HG02943 (cell line): ENCODE results near the gene SPOCK1.
"Not testable (repeated sequence)": the region's sequence is repeated elsewhere in the genome, so short reads cannot be mapped to it uniquely, and the experiment has no call there.

Experiments used
- ATAC-seq: cut with Tn5 transposase; IDR thresholded peaks from one replicate; pipeline ENCODE4 v1.9.1; 2021; ENCODE audit warnings: mild to moderate bottlenecking, low read depth, moderate library complexity; ENCODE audit not compliant: unreplicated experiment

The SPOCK1 gene

DNA sequence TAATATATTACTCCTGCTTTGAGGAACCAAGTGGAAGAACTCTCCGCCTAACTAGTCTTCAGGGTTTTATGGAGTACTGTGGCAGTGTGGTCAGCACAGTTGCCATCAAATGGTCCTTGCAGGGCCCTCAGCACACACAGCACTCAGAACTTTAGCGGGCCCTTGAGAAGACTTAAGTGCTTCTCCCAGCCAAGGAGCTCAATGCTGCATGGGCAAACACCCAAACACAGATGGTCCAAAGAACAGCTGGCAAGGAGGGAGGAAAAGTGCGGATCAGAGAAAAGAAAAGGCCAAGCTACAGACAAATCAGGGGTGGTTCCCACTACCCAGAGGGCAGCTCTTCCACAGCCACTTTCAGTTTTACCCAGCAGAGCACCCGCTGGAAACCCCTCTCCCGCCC is 98.6 kb downstream of the SPOCK1 start:
- no peak for ATAC-seq

DNA sequence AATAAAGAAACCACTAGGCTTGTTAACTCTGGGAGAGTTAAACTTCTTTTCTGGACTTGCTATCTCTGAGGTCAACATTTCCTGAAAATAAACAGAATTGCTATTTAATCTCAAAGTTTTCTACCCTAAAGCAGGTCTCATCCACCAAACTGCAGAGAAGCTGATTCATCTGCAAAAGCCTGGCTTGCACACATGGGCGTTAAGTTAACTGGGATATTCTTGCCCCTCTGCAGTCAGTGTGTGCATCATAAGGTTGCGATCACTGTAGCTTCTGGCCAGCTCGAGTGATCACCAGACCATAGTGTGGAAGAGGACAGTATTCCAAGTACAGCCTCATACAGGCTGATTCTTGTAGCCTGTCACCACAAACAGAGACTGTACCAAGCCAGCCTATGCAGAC is 99.2 kb downstream of the SPOCK1 start:
- no peak for ATAC-seq

DNA sequence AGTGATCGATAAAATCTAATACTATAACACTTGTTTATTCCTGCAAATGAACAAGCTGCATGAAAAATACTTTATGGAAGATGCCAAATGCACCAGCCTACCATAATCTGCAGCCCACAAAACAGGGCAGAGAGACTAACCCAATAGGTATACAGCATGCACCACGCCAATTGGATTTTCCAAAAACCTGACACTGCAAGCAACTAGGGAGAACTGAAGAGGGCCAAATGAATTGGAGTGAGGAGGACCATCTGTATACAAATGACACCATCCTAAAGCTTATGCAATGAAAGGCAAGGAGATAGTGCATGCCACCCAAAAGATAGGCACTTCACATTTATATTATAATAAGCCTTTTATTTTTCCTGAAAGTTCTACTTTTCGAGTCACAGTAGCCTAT is 100.4 kb downstream of the SPOCK1 start:
- ATAC-seq = no peak

DNA sequence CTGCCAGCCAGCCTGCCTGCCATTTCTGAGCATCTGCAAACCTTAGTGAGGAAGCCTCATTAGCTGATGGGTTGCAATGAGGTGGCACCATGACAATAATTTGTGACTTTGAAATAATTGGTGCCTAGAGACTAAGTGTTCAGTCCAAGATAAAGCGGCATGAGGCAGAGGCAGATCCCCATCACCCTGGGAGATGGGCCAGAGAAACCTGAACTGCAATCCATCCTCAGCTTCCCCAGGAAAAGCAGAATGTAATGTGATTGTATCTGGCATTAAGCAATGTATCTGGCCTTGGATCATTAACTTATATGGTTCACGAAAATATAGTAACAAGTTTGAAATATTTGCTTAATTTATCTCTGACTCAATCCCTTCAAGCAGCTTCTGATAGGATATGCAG is 101.0 kb downstream of the SPOCK1 start:
- no peak for ATAC-seq

DNA sequence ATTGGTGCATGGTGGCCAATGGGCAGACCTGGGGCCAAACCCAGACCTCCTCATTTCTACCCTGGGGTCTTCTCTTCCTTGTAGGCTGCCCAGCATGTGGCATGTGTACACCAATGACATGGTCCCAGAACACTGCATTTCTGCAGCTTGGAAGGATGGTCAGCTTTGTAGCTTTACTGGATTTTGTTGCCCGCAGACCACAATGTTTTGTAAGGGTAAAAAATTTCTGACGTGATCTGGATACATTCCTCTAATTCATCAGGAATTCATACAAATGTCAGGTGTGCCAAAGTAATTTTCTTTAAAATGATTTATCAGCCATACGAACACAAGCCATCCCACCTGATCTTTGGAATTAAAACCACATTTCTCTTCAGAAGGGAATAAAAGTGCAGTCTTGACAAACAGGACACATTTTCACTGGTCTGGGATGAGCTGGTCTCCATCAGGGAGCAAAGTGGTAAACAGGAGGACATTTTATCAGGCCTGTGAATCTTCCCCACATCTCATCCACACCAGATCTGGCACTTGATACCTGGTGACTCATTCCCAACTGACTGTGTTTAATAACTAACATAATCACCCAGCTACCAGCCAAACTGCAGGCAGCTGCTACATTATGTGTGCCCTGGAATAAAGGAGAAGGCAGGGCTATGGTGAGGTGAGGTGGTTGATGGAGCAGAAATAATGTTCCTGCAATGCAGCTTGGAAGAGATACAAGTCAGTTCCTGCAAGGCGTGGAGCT is 103.9 kb downstream of the SPOCK1 start:
- no peak for ATAC-seq

DNA sequence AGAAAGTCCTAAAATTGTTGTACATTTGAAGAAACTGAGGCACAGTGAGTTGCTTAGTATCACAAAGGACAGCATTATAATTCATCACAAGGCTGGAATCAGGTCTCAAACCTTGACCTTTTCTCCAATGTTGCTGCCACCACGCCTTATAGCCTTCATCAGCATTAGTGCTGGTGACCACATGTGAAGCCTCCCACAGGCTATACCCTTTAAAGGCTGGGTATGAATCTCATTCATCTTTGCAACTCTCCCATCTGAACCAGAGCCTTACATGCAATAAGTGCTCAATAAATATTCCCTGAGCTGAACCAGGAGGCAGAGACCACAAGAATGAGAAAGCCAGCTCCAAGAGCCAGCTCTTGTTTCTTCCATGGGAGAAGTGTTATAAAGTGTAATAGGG is 104.7 kb downstream of the SPOCK1 start:
- no peak for ATAC-seq

DNA sequence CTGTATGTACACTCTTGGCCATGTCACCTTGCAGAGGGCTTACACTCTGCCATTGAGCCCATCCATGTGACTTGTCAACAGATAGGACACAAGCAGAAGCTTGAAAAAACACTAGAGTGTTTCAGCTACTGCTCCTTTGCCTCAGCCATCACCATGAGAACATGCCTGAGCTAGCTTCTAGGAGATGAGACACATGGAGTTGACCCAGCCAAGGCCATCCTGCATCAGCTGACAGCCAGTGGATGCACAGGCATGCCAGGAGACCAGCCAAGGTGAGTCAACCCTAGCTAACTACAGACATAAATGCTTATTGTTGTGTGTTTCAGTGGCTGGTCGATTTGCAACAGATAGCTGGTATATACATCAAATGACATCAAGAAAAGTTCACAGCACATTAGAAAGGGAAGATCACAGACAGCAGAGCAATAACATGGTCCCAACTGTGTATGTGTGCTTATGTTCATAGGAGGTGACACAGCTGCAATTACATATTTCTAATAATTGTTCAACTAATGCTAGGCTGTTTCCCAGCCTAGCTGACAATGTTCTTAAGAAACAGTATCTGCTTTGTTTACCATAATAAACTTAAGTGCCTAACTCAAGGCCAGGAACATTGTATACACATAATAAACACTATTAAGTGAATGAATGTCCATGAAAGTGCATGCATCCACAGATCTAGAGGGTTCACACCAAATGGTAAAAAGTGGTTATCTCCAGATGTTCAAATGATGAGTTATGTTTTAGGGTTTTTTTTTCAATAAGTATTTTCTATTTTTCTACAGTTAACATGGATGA is 105.7 kb downstream of the SPOCK1 start:
- no peak for ATAC-seq

DNA sequence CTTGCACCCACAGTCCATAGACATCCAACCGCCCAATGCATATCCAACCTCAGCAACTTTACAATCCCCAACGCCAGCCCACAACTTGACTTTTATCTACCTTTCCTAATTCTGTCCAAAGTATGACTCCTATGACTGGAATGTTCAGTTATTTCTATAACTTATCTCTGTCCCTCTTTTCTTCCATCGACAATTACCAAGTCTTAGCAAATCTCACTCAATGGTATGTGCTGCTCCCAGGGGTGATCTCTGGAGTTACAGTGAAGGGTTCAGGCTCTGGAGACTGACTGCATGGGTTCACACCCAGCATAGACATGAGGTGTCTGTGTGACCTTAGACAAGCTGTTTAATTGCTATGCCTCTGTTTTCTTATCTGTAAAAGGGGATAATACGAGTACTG is 106.9 kb downstream of the SPOCK1 start:
- no peak for ATAC-seq

DNA sequence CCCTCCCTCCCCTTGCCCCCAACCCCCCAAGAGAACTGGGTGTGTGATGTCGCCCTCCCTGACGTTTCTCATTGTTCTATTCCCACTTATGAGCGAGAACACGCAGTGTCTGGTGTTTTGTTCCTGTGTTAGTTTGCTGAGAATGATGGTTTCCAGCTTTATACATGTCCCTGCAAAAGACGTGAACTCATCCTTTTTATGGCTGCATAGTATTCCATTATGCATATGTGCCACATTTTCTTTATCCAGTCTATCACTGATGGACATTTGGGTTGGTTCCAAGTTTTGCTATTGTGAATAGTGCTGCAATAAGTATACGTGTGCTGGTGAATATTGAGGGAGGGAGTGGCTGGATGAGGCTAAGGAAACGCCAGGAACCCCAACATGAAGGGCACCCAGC is 108.1 kb downstream of the SPOCK1 start:
- not testable (repeated sequence) for ATAC-seq

DNA sequence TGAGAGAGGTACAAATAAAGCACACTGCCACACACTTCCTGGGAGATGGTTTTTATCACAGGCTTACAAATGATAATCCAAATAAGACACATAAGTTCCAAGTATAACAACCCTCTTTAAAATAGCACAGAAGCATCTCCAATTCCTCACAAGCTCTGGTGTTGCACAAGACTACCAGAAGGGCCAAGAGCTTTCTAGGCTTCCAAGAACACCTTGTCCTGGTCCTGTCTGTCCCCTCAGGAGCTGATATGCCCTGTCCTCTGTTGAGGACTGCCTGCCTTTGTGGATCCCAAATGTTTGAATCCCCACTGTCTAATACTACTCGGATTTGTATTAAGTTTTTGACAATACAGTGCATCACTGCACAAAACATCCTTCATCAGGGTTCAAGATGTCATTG is 110.1 kb downstream of the SPOCK1 start:
- ATAC-seq = no peak

DNA sequence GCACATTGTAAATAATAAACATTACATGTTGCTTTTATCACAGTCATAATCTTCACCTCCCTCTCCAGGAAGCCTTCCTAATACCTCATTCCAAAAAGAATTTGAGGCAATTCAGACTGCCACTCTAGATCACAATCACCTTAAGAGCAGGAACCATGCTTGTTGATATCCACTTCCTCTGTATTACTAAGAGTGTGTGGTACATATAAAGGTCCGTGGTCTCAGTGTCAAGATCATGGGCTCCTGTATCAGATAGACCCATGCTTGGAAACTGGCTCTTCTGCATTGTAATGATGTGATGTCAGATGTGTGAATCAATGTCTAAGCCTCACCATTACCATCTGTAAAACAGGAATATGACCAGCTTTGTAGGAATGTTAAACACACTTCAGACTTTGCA is 114.1 kb downstream of the SPOCK1 start:
- ATAC-seq = no peak

DNA sequence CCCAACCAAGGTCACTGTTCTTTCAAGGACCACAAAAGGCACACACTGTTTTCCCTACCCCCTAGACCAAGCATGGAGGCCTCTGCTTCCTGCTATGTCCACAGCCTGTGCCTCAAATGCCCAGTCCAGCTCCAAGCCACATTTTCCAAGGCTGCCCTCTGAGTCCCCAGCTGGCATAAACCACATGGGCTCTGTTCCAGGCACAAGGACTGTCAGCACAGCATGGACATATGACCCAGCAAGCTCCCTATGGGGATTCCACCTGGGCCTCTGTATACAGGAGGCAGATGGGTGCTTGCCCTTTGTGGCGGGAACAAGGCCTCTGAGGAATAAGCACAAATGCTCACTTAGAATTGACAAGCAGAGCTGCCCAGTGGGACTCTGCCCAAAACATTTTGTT is 115.2 kb downstream of the SPOCK1 start:
- no peak for ATAC-seq

DNA sequence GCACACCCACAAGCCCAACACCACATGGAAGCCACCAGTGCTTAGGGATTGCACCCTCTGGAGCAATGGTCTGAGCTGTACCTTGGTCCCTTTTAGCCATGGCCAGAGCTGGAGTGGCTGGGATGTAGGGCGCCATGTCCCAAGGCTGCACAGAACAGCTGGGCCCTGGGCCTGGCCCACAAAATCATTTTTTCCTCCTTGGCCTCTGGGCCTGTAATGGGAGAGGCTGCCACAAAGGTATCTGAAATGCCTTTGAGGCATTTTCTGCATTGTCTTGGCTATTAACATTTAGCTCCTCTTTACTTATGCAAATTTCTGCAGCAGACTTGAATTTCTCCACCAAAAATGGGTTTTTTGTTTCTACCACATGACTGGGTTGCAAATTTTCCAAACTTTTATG is 117.6 kb downstream of the SPOCK1 start:
- ATAC-seq = no peak

DNA sequence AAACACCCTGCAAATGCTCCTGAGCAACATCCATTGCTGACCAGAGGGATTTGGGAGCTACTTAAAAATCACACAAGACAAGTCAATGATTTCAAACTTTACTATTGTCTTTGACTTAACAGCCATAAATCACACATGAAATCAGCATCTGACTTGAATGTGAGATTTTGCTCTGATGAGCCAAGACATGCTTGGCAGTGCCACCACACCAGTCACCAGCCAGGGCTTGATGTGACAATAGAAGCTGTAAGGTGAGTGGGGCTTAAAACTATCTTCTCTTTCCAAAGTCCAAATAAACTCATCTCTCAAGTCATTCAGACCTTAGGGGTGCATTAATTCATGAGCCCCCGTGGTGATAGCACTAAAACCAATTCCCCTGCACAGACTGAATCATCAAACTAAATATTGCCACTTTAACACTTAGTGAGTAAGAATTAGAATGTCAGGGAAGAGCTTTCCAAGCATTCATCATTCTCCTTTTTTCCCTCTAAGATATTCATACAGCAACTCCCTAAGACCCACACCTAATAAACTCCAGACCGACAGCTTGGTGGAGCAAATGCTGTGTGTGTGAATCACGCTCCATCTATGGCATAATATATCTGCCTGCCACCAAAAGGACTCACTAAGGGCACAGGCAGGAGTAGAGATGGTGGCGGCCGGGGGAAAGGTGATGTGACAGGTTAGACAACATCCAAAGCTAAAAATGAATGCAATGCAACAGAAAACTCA is 119.4 kb downstream of the SPOCK1 start:
- no peak for ATAC-seq

DNA sequence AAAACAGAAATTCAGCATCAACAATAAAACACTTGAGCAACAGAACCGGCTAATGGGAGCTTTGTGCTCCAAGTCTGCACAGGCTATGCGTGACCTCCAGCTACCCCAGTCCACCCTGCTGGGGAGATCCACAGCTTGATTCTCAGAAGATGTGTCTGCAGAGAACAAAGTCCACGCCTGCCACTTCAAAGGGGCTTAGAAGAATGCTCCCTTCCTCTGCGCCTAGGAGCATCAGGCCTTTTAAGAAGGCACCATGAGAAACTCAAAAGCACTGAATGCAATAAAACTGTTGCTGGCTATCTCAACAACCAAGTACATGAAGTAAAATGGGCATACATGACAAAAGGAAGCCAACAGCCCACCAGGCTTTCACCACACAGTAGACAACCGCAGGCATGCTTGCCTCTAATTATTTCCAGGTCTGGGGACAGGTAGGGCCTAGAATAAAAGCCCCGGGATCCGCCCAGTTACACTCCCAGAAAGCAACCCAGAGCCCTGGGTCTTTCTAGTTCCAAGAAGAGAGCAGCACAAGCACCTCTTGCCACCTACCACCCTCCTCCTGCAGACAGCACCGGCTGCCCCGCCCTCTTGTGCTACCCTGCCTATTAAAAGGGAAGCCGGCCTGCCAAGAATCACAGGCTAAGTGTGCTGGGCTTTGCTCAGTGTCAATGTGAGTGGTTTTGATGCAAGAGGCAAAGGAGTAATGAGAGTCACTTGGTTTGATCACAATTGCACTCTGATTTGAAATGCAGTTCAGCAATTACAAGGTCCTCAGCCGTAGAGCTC is 123.2 kb downstream of the SPOCK1 start:
- ATAC-seq = no peak

DNA sequence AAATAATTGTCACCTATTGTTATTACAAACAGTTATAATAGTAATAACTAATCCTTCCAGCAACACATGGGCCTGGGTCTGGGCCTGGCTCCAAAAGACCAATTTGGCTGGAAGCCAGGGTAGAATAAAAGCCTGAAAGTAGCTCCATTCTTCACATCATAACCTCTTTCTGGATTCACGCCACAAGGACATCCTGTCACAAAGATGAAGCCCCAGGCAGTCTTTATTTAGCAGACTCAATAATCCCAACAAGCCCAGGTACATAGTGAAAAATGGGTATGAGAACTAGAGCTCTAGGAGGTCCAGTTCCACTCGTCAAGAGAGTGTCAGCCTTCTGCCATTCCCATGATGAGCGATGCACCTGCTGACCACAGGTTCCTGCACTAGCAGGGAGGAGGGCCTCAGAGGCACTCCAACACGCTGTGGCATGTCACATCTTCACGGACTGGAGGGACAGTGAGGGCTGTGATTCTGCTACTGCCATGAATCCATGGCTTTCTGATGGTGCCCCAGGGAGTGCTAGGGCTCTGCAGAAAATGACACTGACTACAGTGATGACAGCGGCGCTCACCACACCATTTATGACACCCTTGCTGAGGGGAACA is 124.9 kb downstream of the SPOCK1 start:
- no peak for ATAC-seq

DNA sequence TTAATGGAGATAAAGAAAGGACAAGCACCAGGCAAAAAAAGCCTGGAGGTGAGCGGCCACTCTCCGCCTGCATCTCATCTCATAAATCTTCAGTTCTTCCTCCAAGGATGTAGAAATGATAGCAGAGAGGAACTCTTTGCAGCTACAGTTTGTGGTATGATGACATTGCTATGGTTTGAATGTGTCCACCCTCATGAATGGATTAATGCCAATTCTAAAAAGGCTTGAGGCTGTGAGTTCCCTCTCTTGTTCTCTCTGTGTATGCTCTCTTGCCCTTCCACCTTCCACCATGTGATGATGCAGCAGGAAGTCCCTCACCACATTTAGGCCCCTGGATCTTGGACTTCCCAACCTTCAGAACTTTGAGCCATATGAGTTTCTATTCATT is 126.4 kb downstream of the SPOCK1 start:
- no peak for ATAC-seq

DNA sequence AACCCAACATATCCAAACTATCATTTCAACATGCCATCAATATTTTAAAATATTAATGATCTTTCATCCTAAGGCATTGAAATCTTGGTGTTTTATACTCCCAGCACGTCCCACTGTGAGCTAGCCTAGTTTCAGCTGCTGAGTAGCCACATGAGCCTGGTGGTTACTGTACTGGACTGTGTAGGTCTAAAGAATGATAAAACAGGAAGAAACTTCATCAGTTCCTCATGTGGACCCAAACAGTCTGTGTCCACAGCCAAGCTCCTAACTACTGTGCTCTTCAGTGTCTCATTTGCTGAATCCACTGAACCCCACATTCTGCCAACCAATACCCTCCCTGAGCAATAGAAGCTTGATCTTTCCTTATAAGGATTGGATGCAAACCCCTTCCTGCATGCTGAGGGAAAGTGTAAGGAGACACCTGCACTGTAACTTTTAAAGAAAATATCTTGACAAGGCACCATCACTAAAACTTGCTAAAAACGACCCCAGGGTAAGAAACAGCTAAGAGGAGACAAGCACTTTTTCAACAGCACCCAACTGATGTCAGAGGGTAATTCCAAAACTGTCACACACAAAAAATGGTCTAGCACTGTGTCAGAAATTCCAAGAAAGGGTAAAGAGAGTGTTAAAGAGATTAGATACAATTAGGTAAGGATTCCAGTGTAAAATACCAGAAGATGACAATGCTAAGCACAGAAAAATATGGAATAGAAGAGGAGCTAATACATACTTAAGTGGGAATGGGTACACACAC is 126.9 kb downstream of the SPOCK1 start:
- no peak for ATAC-seq
